Esophagus muscularis mucosa (tissue), 4 donors: Measurements from ENCODE around the gene STAT1. TPM values are rescaled to one million over a fixed set of nuclear protein-coding genes. Genes with fewer than 3 reads are reported as not detected.
"Not testable (repeated sequence)": the region's sequence is repeated elsewhere in the genome, so short reads cannot be mapped to it uniquely, and the experiment has no call there.

Experiments used
- DNase-seq: peaks from one replicate; pipeline ENCODE4 v3.0.0-alpha.2; 2017; ENCODE audit errors: extremely low spot score
- H3K27ac ChIP-seq, 4 donors: fragments of 200-600 bp; sonication (generic); replicated peaks in 1 of 4; 1 replicate in 3 of 4; 2 replicates in 1 of 4; pipeline ENCODE4 v1.5.1; 2016 to 2019; ENCODE audit warnings: mild to moderate bottlenecking in 1 of 4
- H3K27me3 ChIP-seq, 4 donors: fragments of 200-600 bp; sonication (generic); one replicate each; pipeline versions ENCODE4 v1.5.1 to v1.6.0; 2016 to 2019
- H3K36me3 ChIP-seq, 4 donors: fragments of 200-600 bp; sonication (generic); one replicate each; pipeline ENCODE4 v1.5.1; 2016 to 2019
- H3K4me1 ChIP-seq, 4 donors: fragments of 200-600 bp; sonication (generic); one replicate each; pipeline ENCODE4 v1.5.1; 2016 to 2019
- H3K4me3 ChIP-seq, 4 donors: fragments of 200-600 bp; sonication (generic); 1 replicate in 2 of 4; 2 replicates in 2 of 4; pipeline ENCODE4 v1.5.1; 2016 to 2019; ENCODE audit warnings: mild to moderate bottlenecking in 4 of 4, moderate library complexity in 1 of 4
- H3K9me3 ChIP-seq, 4 donors: fragments of 200-600 bp; sonication (generic); 1 replicate in 3 of 4; 2 replicates in 1 of 4; pipeline ENCODE4 v1.5.1; 2016 to 2019
- EP300 ChIP-seq: sonication (generic); formaldehyde crosslinking; IDR thresholded peaks from one replicate; pipeline ENCODE4 v1.6.1; 2017; ENCODE audit warnings: antibody characterized with exemption
- POLR2A ChIP-seq: fragments of 450-650 bp; IDR thresholded peaks from one replicate; pipeline ENCODE4 v1.6.1; 2017; ENCODE audit warnings: antibody characterized with exemption, moderate library complexity, mild to moderate bottlenecking, low read depth
- POLR2AphosphoS5 ChIP-seq, 2 donors: sonication (generic); formaldehyde crosslinking; IDR thresholded peaks; one replicate each; pipeline ENCODE4 v1.6.1; 2017; ENCODE audit warnings: antibody characterized with exemption in 2 of 2
- WGBS: methylation state at CpG from one replicate; pipeline ENCODE4 v1.1.5; 2018; 5-methylcytosine and 5-hydroxymethylcytosine counted together
- intact Hi-C: fragments of 100-400 bp; cut with DNase I; formaldehyde crosslinking; loops from one replicate; pipeline ENCODE4 v1.15.1; 2023
- total RNA-seq, 4 donors: library from RNA; depleted of rRNA; stranded (reverse); fragments of >200 nt; gene quantifications; one replicate each; pipeline versions ENCODE4 v1.1.0 to v1.2.1, GENCODE V29; 2016
- TF ChIP-seq, protein P1 (sequence below), 3 experiments: fragments of 200-600 bp in 2 of 3; fragments of 450-650 bp in 1 of 3; sonication (generic) in 2 of 3; IDR thresholded peaks; one replicate each; pipeline ENCODE4 v1.5.1; 2017 to 2019; ENCODE audit warnings: antibody characterized with exemption in 3 of 3, mild to moderate bottlenecking in 2 of 3, moderate library complexity in 1 of 3

STAT1 gene
- total RNA-seq, 4 donors from 2014 or later = 44.2 to 57.3 (median 48.6) TPM

DNA sequence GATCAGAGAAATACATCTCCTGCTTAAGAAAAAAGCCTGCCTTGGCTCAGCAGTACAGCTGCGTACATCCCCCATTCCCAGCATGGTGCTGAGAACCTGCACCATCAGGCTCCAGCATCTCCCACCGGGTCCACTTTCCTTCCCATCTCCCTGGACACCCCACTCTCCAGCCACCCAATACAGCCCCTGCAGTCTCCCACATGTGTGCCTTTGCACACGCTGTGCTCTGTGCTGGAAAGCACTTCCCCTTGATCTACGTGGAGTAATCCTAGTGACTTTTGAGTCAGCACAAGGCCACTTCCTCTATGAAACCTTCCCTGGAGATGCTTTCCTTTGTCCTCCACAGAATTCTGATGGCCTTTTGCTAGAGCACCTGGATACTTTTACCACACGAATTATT, 17.0 kb downstream of the STAT1 start:
- 81% methylated on average over 5 of the region's 5 CpGs for WGBS
- H3K9me3 ChIP-seq = no peaks in the 10 kb centered on the region
- peak overlapping the region in 1 of 4 donors; percentile 11 for H3K27ac ChIP-seq
- no peak overlapping the region for H3K4me3 ChIP-seq
- TF ChIP-seq, protein P1, sequence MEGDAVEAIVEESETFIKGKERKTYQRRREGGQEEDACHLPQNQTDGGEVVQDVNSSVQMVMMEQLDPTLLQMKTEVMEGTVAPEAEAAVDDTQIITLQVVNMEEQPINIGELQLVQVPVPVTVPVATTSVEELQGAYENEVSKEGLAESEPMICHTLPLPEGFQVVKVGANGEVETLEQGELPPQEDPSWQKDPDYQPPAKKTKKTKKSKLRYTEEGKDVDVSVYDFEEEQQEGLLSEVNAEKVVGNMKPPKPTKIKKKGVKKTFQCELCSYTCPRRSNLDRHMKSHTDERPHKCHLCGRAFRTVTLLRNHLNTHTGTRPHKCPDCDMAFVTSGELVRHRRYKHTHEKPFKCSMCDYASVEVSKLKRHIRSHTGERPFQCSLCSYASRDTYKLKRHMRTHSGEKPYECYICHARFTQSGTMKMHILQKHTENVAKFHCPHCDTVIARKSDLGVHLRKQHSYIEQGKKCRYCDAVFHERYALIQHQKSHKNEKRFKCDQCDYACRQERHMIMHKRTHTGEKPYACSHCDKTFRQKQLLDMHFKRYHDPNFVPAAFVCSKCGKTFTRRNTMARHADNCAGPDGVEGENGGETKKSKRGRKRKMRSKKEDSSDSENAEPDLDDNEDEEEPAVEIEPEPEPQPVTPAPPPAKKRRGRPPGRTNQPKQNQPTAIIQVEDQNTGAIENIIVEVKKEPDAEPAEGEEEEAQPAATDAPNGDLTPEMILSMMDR (IDR thresholded peaks at IDR 0.05) = no peak
- TF ChIP-seq POLR2AphosphoS5 (IDR thresholded peaks at IDR 0.05) (no peak), EP300 (no peak), POLR2A (no peak)
- H3K36me3 ChIP-seq = peaks cover 61 to 100% (median 82%) of the 10 kb centered on the region in 4 donors
- no peaks in the 10 kb centered on the region for H3K27me3 ChIP-seq
- no peak for DNase-seq
- H3K4me1 ChIP-seq = peaks cover 0 to 15% (median 8%) of the 10 kb centered on the region in 4 donors
- intact Hi-C loops = no loop called here

DNA sequence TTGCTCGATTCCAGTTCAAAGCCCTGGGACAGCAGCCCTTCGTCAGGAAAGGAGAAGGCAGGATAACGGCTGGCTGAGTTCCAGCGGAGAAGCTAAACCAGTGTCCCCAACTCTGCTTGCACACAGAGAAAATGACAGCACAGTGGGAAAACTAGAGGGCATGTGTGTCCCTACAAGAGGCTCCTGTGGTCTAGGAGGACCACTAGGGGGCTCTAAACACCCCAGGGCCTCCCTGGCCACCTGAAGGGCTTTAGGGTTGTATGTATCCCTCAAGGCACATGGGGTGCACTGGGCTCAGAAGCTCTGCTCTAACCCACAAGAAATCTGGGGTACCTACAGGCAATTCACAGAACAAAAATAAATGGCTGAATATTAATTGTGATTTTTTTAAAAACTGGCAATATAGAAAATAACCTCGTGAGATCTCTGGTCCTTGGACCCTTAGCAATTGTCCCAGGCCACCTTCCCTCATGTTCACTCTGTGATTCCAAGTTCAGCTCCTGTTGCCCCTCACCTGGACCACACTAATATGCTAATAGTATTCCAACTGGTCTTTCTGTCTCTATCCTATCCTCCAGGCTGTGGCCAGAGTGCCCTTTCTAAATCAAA, 17.5 kb downstream of the STAT1 start:
- Histone ChIP-seq H3K27me3 (no peaks in the 10 kb centered on the region), H3K36me3 (peaks cover 64 to 100% (median 82%) of the 10 kb centered on the region in 4 donors), H3K27ac (no peak overlapping the region), H3K4me1 (peaks cover 0 to 15% (median 8%) of the 10 kb centered on the region in 4 donors), H3K9me3 (no peaks in the 10 kb centered on the region), H3K4me3 (no peak overlapping the region)
- WGBS = 93% methylated on average over 5 of the region's 5 CpGs
- no peak for TF ChIP-seq POLR2AphosphoS5 (IDR thresholded peaks at IDR 0.05)
- TF ChIP-seq, protein P1 (IDR thresholded peaks at IDR 0.05) = peak in 2 of 3 experiments; percentile 32 to 54
- intact Hi-C loops = no loop called here
- no peak for DNase-seq

DNA sequence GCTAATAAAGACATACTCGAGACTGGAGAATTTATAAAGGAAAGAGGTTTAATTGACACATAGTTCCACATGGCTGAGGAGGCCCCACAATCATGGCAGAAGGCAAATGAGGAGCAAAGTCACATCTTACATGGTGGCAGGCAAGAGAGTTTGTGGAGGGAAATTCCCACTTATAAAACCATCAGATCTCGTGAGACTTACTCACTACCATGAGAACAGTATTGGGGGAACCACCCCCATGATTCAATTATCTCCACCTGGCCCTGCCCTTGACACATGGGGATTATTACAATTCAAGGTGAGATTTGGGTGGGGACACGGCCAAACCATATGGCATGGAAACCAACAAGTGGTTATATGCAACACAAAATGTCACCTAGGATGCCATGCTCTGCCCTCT, 18.7 kb downstream of the STAT1 start:
- Histone ChIP-seq H3K36me3 (peaks cover 70 to 100% (median 84%) of the 10 kb centered on the region in 4 donors), H3K4me1 (peaks cover 0 to 15% (median 8%) of the 10 kb centered on the region in 4 donors)
- WGBS = 70% methylated on average over 3 of the region's 3 CpGs
- H3K27ac ChIP-seq, intact Hi-C loops, H3K9me3 ChIP-seq, H3K4me3 ChIP-seq, H3K27me3 ChIP-seq, DNase-seq: not testable (repeated sequence)

DNA sequence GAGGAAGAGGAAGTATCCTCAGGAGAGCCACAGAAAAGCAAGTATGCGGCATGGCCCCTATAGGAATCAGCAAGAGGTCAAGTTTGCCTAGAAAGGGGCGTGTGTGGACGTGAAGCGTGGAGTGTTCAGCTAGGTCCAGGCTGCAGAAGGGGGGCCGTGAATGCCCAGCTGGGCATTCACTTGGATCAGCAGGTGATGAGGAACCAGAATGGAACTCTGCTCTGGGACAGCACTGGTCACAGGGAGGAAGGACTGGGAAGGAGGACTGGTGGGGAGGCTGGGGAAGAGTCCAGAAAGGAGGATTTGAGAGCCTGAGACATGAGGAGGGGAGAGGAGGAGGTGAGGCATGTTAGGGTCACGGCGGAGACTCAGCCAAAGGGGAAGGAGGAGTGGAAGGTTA, 19.8 kb downstream of the STAT1 start:
- no peak for TF ChIP-seq EP300
- TF ChIP-seq POLR2AphosphoS5 (IDR thresholded peaks at IDR 0.05) = no peak
- no peak for TF ChIP-seq POLR2A
- TF ChIP-seq, protein P1 (IDR thresholded peaks at IDR 0.05) = no peak
- Histone ChIP-seq H3K27me3 (no peaks in the 10 kb centered on the region), H3K36me3 (peaks cover 69 to 100% (median 86%) of the 10 kb centered on the region in 4 donors), H3K9me3 (no peaks in the 10 kb centered on the region), H3K4me1 (peaks cover 0 to 15% (median 8%) of the 10 kb centered on the region in 4 donors), H3K27ac (no peak overlapping the region), H3K4me3 (no peak overlapping the region)
- intact Hi-C loops = no loop called here
- 90% methylated on average over 7 of the region's 7 CpGs for WGBS
- no peak for DNase-seq

DNA sequence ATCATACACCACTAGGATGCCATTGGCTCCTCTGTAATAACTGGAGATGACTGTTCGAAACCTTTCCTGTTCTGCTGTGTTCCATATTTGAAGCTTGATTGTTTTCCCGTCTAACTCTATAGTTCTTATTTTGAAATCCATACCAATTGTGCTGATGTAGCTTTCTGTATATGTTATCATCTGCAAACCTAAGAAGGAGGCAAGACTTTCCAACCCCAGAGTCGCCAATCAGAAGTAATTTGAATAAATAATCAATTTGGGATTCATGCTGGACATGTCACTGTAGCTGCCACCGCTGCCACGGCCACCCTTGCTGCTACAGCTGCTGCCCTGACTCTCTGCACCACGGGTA, 20.7 kb downstream of the STAT1 start:
- TF ChIP-seq POLR2AphosphoS5 (IDR thresholded peaks at IDR 0.05) = no peak
- no peak for TF ChIP-seq POLR2A
- TF ChIP-seq EP300 = no peak
- TF ChIP-seq, protein P1 (IDR thresholded peaks at IDR 0.05) = no peak
- Histone ChIP-seq H3K27ac (no peak overlapping the region), H3K27me3 (no peaks in the 10 kb centered on the region), H3K9me3 (no peaks in the 10 kb centered on the region), H3K36me3 (peaks cover 73 to 100% (median 89%) of the 10 kb centered on the region in 4 donors), H3K4me1 (peaks cover 0 to 15% (median 8%) of the 10 kb centered on the region in 4 donors), H3K4me3 (no peak overlapping the region)
- 96% methylated on average over 6 of the region's 6 CpGs for WGBS
- DNase-seq = no peak
- intact Hi-C loops = no loop called here
